Naive B cell (primary cell): ENCODE measurements around the gene UPF1. TPM values are rescaled to one million over a fixed set of nuclear protein-coding genes. Genes with fewer than 3 reads are reported as not detected.

Experiments used
- ATAC-seq, 2 donors: fragments of 150-1000 bp; cut with Tn5 transposase; 2 replicates each; pipeline ENCODE4 v1.10.0; 2021; ENCODE audit warnings: low read depth in 2 of 2, mild to moderate bottlenecking in 2 of 2, moderate library complexity in 2 of 2
- DNase-seq: peaks from one replicate; pipeline ENCODE4 v3.0.0; 2022
- H3K27ac Mint-ChIP-seq, 6 donors: one replicate each; pipeline ENCODE4 v1.8.0; 2020 to 2022; ENCODE audit warnings: mild to moderate bottlenecking in 6 of 6, mixed read lengths in 6 of 6, moderate library complexity in 5 of 6, inconsistent platforms in 2 of 6
- H3K27me3 Mint-ChIP-seq, 3 donors: one replicate each; pipeline ENCODE4 v1.8.0; 2021 to 2022; ENCODE audit warnings: mixed read lengths in 3 of 3, mild to moderate bottlenecking in 1 of 3
- H3K36me3 Mint-ChIP-seq, 2 donors: one replicate each; pipeline ENCODE4 v1.8.0; 2020 to 2022; ENCODE audit warnings: mixed read lengths in 2 of 2, inconsistent platforms in 1 of 2, mild to moderate bottlenecking in 1 of 2
- H3K4me1 Mint-ChIP-seq, 3 donors: one replicate each; pipeline ENCODE4 v1.8.0; 2020 to 2022; ENCODE audit warnings: mixed read lengths in 3 of 3, inconsistent platforms in 1 of 3, mild to moderate bottlenecking in 1 of 3, moderate library complexity in 1 of 3
- H3K4me3 Mint-ChIP-seq, 8 donors: one replicate each; pipeline ENCODE4 v1.8.0; 2020 to 2022; ENCODE audit warnings: mild to moderate bottlenecking in 8 of 8, mixed read lengths in 8 of 8, moderate library complexity in 8 of 8, inconsistent platforms in 2 of 8
- H3K9me3 Mint-ChIP-seq, 7 donors: one replicate each; pipeline ENCODE4 v1.8.0; 2020 to 2022; ENCODE audit warnings: mixed read lengths in 7 of 7, mild to moderate bottlenecking in 5 of 7, inconsistent platforms in 2 of 7, moderate library complexity in 1 of 7
- polyA plus RNA-seq, 6 donors: library from polyadenylated mRNA; unstranded; fragments of 300-500 nt; fragmentation: Illumina TruSeq; gene quantifications; one replicate each; pipeline ENCODE4 v1.2.3, GENCODE V29; 2021; ENCODE audit warnings: low read depth in 6 of 6

Gene UPF1
- polyA plus RNA-seq, 6 donors from 2014 or later = 2.2 to 21.3 (median 10.0) TPM

GRCh38 chr19:18883526-18884304 is 52.0 kb downstream of the UPF1 start:
- Mint-ChIP-seq H3K36me3 (no peaks in the 10 kb centered on the region), H3K27me3 (peaks cover 0 to 8% (median 8%) of the 10 kb centered on the region in 3 donors), H3K4me1 (peaks cover 0 to 4% (median 4%) of the 10 kb centered on the region in 3 donors), H3K27ac (peak overlapping the region in 1 of 6 donors; percentile 82), H3K4me3 (no peak overlapping the region), H3K9me3 (peaks cover 0 to 3% (median 0%) of the 10 kb centered on the region in 7 donors)
- DNase-seq (no peak), ATAC-seq (no peak)

GRCh38 chr19:18886972-18887371 is 55.2 kb downstream of the UPF1 start:
- ATAC-seq (no peak), DNase-seq (no peak)
- Mint-ChIP-seq H3K27me3 (peaks cover 0 to 21% (median 18%) of the 10 kb centered on the region in 3 donors), H3K36me3 (no peaks in the 10 kb centered on the region), H3K4me3 (no peak overlapping the region), H3K9me3 (peaks cover 0 to 3% (median 0%) of the 10 kb centered on the region in 7 donors), H3K4me1 (peaks cover 0 to 4% (median 0%) of the 10 kb centered on the region in 3 donors), H3K27ac (peak overlapping the region in 1 of 6 donors; percentile 25)

- DNase-seq = no peak
- Mint-ChIP-seq H3K36me3 (no peaks in the 10 kb centered on the region), H3K27ac (peak overlapping the region in 1 of 6 donors; percentile 90), H3K4me3 (no peak overlapping the region), H3K9me3 (peaks cover 0 to 3% (median 0%) of the 10 kb centered on the region in 7 donors), H3K4me1 (peaks cover 0 to 4% (median 4%) of the 10 kb centered on the region in 3 donors), H3K27me3 (peaks cover 4 to 42% (median 38%) of the 10 kb centered on the region in 3 donors)
- no peak for ATAC-seq
These were observed 58.4 kb downstream of the UPF1 start for GRCh38 chr19:18889949-18890745.

GRCh38 chr19:18893587-18894253 is 62.0 kb downstream of the UPF1 start:
- ATAC-seq = no peak
- Mint-ChIP-seq H3K36me3 (peaks cover 0 to 8% of the 10 kb centered on the region in 2 donors), H3K27me3 (peaks cover 14 to 53% (median 50%) of the 10 kb centered on the region in 3 donors), H3K9me3 (no peaks in the 10 kb centered on the region), H3K4me3 (peak overlapping the region in 2 of 8 donors; percentile 27 to 84), H3K4me1 (peaks cover 5 to 20% (median 13%) of the 10 kb centered on the region in 3 donors), H3K27ac (peak overlapping the region in 1 of 6 donors; percentile 53)
- no peak for DNase-seq

GRCh38 chr19:18894254-18895037 is 62.7 kb downstream of the UPF1 start:
- DNase-seq (no peak), ATAC-seq (no peak)
- H3K27me3 Mint-ChIP-seq = peaks cover 14 to 52% (median 48%) of the 10 kb centered on the region in 3 donors
- H3K36me3 Mint-ChIP-seq = peaks cover 0 to 8% of the 10 kb centered on the region in 2 donors
- H3K9me3 Mint-ChIP-seq = no peaks in the 10 kb centered on the region
- no peak overlapping the region for H3K27ac Mint-ChIP-seq
- peaks cover 5 to 20% (median 13%) of the 10 kb centered on the region in 3 donors for H3K4me1 Mint-ChIP-seq
- H3K4me3 Mint-ChIP-seq = peak overlapping the region in 4 of 8 donors; percentile 45 to 72 (median 52)

GRCh38 chr19:18895038-18895823 is 63.5 kb downstream of the UPF1 start:
- H3K4me3 Mint-ChIP-seq = peak overlapping the region; percentile 43 to 77 (median 60)
- H3K27me3 Mint-ChIP-seq = peaks cover 14 to 44% (median 40%) of the 10 kb centered on the region in 3 donors
- no peak for DNase-seq
- no peaks in the 10 kb centered on the region for H3K9me3 Mint-ChIP-seq
- peaks cover 5 to 20% (median 13%) of the 10 kb centered on the region in 3 donors for H3K4me1 Mint-ChIP-seq
- peaks cover 0 to 15% of the 10 kb centered on the region in 2 donors for H3K36me3 Mint-ChIP-seq
- H3K27ac Mint-ChIP-seq = no peak overlapping the region
- peak; percentile 35 to 45 for ATAC-seq

GRCh38 chr19:18895824-18896341 is 64.1 kb downstream of the UPF1 start, which contains the start of gene CERS1:
Gene CERS1, minus strand, starts transcription at chr19:18896158. Its CDS starts 86 bp downstream, at chr19:18896072.
- Mint-ChIP-seq H3K4me1 (peaks cover 5 to 20% (median 13%) of the 10 kb centered on the region in 3 donors), H3K9me3 (no peaks in the 10 kb centered on the region), H3K27ac (no peak within 1 kb of the TSS), H3K4me3 (peak within 1 kb of the TSS; percentile 43 to 87 (median 82)), H3K36me3 (peaks cover 0 to 15% of the 10 kb centered on the region in 2 donors), H3K27me3 (peaks cover 14 to 42% (median 37%) of the 10 kb centered on the region in 3 donors)
- DNase-seq = no peak
- peak; percentile 37 to 39 for ATAC-seq

- peaks cover 5 to 20% (median 13%) of the 10 kb centered on the region in 3 donors for H3K4me1 Mint-ChIP-seq
- no peak for DNase-seq
- H3K9me3 Mint-ChIP-seq = no peaks in the 10 kb centered on the region
- peaks cover 0 to 15% of the 10 kb centered on the region in 2 donors for H3K36me3 Mint-ChIP-seq
- H3K4me3 Mint-ChIP-seq = peak overlapping the region; percentile 4 to 87 (median 82)
- no peak overlapping the region for H3K27ac Mint-ChIP-seq
- peaks cover 14 to 42% (median 37%) of the 10 kb centered on the region in 3 donors for H3K27me3 Mint-ChIP-seq
- no peak for ATAC-seq
These were observed 64.7 kb downstream of the UPF1 start for GRCh38 chr19:18896421-18896841.

- Mint-ChIP-seq H3K4me1 (peaks cover 5 to 21% (median 13%) of the 10 kb centered on the region in 3 donors), H3K27me3 (peaks cover 14 to 42% (median 37%) of the 10 kb centered on the region in 3 donors), H3K27ac (peak overlapping the region in 2 of 6 donors; percentile 65 to 66), H3K4me3 (peak overlapping the region in 7 of 8 donors; percentile 4 to 87 (median 84)), H3K36me3 (peaks cover 0 to 15% of the 10 kb centered on the region in 2 donors), H3K9me3 (no peaks in the 10 kb centered on the region)
- no peak for DNase-seq
- ATAC-seq = no peak
These were observed 65.6 kb downstream of the UPF1 start for GRCh38 chr19:18897094-18898029.

GRCh38 chr19:18898081-18898606 is 66.4 kb downstream of the UPF1 start:
- peaks cover 5 to 24% (median 13%) of the 10 kb centered on the region in 3 donors for H3K4me1 Mint-ChIP-seq

More at GRCh38 chr19:18898081-18898606, 66.4 kb downstream of the UPF1 start:
- peaks cover 14 to 34% (median 31%) of the 10 kb centered on the region in 3 donors for H3K27me3 Mint-ChIP-seq
- no peak for ATAC-seq
- peaks cover 0 to 15% of the 10 kb centered on the region in 2 donors for H3K36me3 Mint-ChIP-seq
- DNase-seq = no peak
- no peaks in the 10 kb centered on the region for H3K9me3 Mint-ChIP-seq
- H3K4me3 Mint-ChIP-seq = no peak overlapping the region
- H3K27ac Mint-ChIP-seq = no peak overlapping the region
